GM20431 (cell line): ENCODE results near the gene RBM8A.

Source experiments
- in situ Hi-C: fragments of 300-500 bp; cut with MseI, MboI; formaldehyde crosslinking; loops from one replicate; pipeline ENCODE4 v1.15.0; 2020; ENCODE audit warnings: low sequenced_read_pairs; ENCODE audit not compliant: unreplicated experiment

Gene RBM8A

DNA sequence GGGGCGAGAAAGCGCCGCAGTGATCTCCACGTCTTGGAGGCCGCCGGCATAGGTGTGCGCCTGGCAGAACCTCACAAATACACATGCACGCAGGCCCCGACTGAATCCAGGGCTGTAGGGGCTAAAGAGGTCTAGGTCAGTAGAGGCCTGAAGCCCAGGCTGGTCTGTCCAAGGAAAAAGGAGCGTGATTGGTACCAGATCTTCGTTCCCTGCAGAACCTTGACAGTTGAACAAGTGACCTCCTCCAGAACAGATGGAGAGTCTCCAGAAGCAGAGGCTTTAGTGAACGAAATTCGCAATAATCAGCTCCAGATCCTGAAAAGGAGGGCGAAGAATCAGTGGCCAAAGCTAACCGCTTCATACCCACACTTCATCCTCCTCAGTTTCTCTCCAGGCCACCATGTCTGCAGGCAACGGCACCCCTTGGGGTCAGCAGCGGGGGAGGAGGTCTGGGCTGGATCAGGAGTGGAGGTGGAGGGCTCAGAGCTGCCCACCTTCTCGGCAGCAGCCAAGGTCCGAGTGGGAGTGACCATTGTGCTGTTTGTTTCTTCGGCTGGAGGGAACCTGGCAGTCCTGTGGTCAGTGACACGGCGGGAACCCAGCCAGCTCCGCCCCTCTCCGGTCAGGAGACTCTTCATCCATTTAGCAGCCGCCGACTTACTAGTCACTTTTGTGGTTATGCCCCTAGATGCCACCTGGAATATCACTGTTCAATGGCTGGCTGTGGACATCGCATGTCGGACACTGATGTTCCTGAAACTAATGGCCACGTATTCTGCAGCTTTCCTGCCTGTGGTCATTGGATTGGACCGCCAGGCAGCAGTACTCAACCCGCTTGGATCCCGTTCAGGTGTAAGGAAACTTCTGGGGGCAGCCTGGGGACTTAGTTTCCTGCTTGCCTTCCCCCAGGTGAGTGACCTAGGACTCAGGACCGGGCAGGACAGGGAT lies 8.0 kb downstream of the RBM8A start:
- in situ Hi-C loops = no loop called here

DNA sequence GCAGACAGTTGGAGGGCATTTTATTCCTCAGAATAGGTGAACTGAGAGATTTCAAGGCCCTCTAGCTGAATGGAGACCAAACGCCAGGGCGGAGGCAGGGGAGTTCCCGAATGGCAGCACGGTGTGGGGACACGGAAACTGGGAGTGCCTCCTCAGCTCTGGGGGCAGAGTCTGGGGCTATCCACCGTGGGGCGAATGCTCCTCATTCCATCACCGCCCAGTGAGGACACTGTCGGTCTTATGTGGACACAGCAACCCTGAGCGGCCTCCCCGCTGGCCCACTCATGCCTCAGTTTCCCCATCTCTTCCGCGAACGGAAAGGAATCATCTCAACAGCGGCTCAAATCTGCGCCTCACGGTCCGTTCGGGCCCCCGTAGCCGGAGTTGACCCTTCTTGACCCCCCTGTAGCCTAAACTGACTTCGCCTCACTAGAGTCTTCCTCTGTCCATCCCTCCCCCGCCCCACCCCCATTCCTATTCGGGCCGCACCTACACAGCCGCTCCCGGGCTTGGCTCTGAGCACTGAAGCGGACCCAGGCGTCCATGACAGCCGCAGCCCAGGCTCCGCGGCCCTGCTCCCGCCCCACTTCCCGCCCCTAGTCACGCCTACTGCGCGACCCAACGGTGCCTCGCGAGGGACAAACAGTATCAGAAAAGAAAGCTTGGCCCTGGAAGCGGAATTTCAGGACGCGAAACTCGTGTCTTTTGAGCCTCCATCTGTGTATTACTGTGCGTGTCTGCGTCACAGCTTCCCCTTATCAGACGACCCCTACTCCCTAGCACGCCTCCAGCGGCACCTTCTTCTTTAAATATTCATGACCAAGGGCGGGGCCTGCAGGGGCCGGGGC lies 8.9 kb downstream of the RBM8A start, which contains the start of gene PEX11B:
Gene PEX11B, minus strand, starts transcription at position 574 of the 848 bp plus-strand sequence. Its CDS starts 29 bp downstream, at position 545.
- in situ Hi-C loops = no loop called here

DNA sequence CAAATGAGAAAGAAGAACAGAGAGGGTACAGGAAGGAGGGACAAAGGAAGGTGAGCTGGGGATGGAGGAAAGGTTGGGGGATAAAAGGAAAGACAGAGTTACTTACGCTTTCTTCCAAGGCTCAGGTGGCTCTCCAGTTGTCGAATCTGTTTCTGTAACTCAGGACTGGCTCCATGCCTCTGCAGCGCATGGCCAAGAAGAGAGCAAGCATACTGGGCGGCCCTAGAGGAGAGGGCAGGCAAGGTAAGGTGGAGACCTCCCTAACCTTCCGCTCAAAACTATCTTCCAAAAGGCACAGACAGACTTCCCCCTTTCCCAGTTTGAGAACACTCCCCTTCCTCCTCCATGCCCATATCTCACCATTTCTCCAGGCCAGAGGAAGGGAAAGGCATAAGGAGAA lies 9.7 kb downstream of the RBM8A start:
- in situ Hi-C loops = no loop called here

DNA sequence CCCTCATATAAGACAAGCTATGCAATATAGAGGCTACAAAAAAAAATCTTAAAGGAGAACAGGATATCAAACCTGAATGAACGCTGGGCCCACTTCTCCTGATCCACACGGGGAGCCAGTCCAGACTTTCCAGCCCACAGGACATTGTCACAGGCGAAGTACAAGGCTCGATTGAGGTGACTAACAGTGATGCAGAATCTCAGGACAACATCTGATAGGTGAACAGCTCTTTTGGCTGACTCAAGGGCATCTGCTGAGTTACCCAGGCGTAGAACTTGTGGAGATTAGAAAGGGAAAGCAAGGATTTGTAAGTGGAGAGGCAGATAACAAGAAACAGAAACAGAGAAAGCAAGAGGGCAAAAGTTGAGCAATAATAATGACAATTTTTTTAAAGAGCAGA lies 10.5 kb downstream of the RBM8A start:
- in situ Hi-C loops = no loop called here

DNA sequence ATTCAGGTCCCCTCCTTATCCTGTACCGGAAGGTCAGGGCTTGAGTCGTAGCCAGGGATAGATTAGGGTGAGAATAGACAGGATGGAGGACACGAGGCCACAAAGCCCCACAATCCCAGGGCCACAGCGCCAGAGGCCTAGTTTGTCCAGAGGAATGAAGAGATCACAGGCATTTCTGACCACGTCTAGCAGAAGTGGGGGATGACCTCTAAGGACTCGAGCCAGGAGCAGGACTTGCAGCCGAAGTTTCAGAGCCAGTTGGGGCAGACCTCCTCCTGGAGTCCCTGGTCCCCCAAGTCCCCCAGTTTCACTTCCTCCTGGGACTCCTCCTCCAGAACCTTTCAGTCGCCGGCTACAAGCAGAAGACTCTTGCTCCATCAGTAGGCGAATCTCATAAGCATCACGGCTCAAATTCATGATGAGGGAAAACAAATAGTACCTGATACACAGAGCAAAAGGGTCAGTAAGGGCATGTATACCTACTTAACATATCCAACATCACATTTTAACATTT lies 15.1 kb downstream of the RBM8A start:
- in situ Hi-C loops = no loop called here

DNA sequence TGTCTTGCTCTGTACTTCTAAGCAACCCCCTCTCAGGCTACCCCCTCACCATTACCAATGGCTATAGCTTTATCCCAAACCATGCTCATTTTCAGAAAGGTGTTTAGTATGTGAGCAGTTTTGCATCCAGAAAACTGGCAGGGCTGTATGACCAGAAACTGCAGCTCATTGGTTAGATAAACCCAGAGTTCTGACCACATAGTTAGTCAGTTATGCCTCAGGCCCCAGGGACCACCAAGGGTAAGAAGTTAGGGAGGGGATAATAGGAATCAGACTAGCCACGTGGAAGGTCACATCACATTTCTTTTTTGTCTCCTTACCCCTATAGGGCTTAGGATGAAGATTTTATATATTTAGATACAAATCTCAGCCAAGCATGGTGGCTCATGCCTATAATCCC lies 18.6 kb downstream of the RBM8A start:
- in situ Hi-C loops = no loop called here

DNA sequence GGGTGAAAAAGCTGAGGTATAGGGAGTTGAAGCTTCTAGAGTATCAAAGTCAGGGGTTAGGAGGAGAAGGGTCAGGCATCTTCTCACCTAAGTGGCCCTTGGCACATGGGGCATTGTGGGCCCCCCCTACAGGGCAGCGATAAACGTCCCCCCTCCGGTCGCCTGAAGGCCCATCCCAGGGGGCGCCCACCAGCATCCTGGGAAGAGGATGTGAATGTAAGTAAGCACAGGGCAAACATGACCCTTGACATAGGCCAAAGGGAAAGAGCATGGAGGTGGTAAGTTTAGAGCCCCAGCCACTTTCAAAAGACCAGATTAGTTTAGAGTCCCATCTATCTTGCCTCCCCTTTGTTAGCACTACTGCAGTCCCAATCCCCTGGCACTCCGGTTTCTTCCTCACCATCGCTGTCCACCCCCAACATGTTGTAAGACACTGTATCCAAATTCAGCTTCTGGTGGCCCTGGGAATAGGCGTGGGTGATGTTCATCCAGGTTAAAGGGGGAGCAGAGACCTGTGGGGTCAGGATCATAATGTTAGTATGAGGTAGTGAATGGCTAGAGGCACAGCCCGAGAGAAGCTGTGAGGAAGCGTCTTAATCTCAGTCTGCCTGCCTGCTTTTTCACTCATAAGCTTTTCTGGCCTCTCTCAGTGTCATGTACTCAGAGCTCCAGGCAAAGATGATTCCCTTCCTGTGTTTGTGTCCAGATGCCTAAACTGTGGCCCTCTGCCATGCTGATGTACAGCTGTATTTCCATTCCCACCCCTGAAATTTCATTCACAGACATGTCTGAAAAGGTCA lies 20.1 kb downstream of the RBM8A start:
- in situ Hi-C loops = no loop called here

DNA sequence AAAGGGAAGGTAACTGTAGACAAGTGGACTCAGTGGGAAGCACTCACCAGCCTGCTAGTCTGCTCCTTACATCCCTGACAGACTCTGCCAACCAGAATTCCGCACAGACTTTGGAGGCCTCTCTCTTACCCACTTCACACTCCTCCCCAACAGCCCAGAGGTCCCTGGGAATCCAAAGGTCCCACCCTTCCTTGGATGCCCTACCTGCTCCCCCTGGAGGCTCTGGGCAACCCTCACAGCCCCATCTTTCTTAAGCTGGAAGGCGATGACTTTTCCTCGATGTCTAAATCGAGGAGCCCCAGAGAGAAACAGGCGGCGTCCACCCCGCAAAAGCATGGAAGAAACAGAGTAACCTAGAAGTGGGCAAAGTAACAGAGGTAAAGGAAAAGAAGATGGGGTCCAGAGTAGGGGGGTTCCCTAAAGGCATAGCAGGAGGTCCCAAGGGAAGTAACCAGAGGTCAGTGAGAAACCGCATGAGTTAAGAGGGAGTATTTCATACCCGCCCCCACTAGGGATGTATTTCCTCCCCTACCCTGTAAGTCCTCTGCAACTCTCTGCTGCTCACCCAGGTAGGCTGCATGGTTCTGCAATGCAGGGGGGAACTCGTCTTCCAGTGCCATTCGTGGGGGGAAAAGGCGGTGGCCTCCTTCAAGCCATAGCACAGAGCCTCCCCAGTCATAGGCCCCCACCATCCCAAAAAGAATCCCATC lies 25.8 kb downstream of the RBM8A start:
- in situ Hi-C loops = no loop called here

DNA sequence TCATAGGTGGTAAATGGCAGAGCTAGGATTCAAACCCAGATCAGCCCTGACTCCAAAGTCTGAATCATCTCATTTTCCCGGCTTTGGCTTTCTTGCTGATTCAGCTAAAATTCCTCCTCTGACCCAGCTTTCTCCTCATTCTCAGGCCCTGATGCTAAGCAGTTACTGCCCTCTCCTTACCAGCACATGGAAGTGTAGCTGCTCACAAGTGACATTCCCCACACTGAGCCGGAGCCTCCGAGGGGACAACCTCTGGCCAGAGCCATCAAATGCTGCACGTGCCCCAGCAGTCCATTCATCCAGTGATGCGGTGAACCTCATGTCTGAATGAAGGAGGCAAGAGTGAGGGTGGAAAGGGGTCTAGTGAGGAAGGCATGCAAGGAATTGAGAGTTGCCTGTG lies 28.5 kb downstream of the RBM8A start:
- in situ Hi-C loops = loop anchor here (10.0 kb wide), 1 partner anchor 116 kb away; no protein-coding TSS in a partner anchor

GRCh38 chr1:145897969-145898368 lies 29.3 kb downstream of the RBM8A start:
- in situ Hi-C loops = loop anchor here (10.0 kb wide), 1 partner anchor 117 kb away; no protein-coding TSS in a partner anchor

GRCh38 chr1:145895471-145895870 lies 31.8 kb downstream of the RBM8A start:
- in situ Hi-C loops = loop anchor here (10.0 kb wide), 1 partner anchor 119 kb away; no protein-coding TSS in a partner anchor

DNA sequence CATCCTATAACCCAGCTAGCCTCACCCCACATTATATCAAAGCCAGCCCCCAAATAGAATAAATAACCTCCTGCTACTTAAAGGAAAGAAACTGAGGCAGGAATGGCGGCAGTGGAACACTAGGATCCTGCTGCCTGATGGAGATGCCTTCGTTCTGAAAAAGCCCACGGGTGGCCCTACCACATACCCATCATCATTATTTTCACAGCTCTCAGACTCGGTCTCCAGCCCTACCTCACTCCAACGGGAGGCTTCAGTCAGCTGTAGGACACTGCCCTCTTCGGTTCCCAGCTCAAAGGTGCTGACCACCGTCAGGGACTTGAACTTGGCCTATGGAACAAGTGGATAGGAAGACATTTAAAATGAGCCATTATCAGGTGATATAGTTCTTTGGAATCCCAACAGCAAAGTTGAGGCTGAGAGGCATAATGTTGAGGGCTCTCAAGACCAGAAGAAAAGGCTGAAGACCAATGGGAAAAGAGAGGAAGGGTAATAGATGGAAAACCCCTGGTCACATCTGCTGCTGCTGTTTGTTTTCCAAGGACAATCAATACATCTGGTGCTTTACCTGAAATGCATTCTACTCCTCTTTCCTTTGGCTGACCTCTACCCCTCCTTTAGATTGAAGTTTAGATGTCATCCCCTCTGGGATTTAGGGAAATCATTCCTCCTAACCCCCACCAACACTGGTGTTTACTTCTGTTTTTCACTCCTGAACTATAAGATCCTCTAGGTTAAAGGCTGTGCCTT lies 33.8 kb downstream of the RBM8A start:
- in situ Hi-C loops = loop anchor here (10.0 kb wide), 1 partner anchor 121 kb away; no protein-coding TSS in a partner anchor

- in situ Hi-C loops = loop anchor here (10.0 kb wide), 1 partner anchor 122 kb away; no protein-coding TSS in a partner anchor
Observed at GRCh38 chr1:145892486-145893087, 34.7 kb downstream of the RBM8A start.

- in situ Hi-C loops = loop anchor here (10.0 kb wide), 1 partner anchor 123 kb away; no protein-coding TSS in a partner anchor
Observed at GRCh38 chr1:145891587-145892485, 35.4 kb downstream of the RBM8A start.

- in situ Hi-C loops = loop anchor here (10.0 kb wide), 1 partner anchor 124 kb away; no protein-coding TSS in a partner anchor
Observed at GRCh38 chr1:145891143-145891542, 36.1 kb downstream of the RBM8A start.

DNA sequence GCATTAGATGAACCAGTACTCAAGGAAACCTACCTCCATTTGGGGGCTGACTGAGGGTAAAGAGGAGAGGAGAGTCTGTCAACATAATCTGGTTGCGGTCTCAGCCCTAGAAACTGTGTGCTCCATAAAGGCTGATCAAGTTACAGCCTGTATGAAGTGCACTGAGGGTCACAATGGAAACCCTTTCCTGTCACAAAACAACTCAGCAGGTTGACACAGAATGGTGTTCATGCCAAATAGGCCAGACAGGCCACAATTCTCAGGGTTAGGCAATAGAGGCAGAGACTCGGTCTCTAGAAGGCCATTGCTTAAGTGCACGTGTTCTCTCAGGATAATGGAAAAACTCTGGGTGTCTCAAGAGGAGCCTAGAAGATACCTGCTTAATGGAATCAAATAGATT lies 37.6 kb downstream of the RBM8A start:
- in situ Hi-C loops = loop anchor here (10.0 kb wide), 1 partner anchor 125 kb away; no protein-coding TSS in a partner anchor

DNA sequence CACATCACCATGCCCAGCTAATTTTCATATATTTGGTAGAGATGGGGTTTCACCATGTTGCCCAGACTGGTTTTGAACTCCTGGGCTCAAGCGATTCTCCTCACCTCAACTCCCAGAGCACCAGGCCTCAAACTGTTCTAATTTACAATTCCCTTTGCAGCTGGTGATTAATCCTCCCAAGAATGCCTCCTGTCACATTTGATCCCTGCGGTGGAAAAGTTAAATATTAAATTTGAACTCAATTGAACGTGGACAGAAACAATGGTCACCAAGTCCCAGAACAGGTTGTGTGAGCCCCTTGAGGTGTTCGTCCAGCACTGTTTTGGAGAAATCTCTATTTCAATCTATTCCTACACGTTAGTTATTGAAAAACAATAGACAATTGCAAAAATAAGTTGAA lies 39.7 kb downstream of the RBM8A start:
- in situ Hi-C loops = no loop called here
